GM12865 (cell line): ENCODE measurements around the gene NT5C2.
A peak's percentile ranks its signal among the peaks of the same experiment; 100 is the strongest.

ENCODE experiments used
- DNase-seq: peaks from one replicate; pipeline ENCODE4 v3.0.0; 2010; ENCODE audit warnings: low read depth
- H3K4me3 ChIP-seq: 2 replicates; pipeline ENCODE4 v1.5.1; 2011; ENCODE audit warnings: mild to moderate bottlenecking, low read depth, low read length, control low read depth
- CTCF ChIP-seq: IDR thresholded peaks from 2 replicates; pipeline ENCODE4 v1.5.1; 2011; ENCODE audit warnings: low read length, control low read depth, low read depth, inconsistent platforms; ENCODE audit not compliant: insufficient read depth; ENCODE audit errors: missing control alignments

The NT5C2 gene

GRCh38 chr10:103193107-103193819 lies at the start of gene NT5C2:
NT5C2 (minus strand) TSS chr10:103193272; CDS start chr10:103174958, 18,314 bp downstream.
- no peak for TF ChIP-seq CTCF
- peak; percentile 84 for DNase-seq
- H3K4me3 ChIP-seq: peak within 1 kb of the TSS; percentile 86

- TF ChIP-seq CTCF: no peak
- DNase-seq: no peak
- no peak overlapping the region for H3K4me3 ChIP-seq
These were observed 48.4 kb upstream of the NT5C2 start for GRCh38 chr10:103241262-103242011.

GRCh38 chr10:103238506-103239252 lies 45.6 kb upstream of the NT5C2 start:
- H3K4me3 ChIP-seq: no peak overlapping the region
- no peak for DNase-seq
- no peak for TF ChIP-seq CTCF

- no peak overlapping the region for H3K4me3 ChIP-seq
- TF ChIP-seq CTCF: no peak
- no peak for DNase-seq
These were observed 42.7 kb upstream of the NT5C2 start for GRCh38 chr10:103235775-103236174.

GRCh38 chr10:103232772-103233488 lies 39.9 kb upstream of the NT5C2 start:
- TF ChIP-seq CTCF: no peak
- DNase-seq: no peak
- no peak overlapping the region for H3K4me3 ChIP-seq

GRCh38 chr10:103232131-103232673 lies 39.1 kb upstream of the NT5C2 start:
- no peak for TF ChIP-seq CTCF
- no peak overlapping the region for H3K4me3 ChIP-seq

More at GRCh38 chr10:103232131-103232673, 39.1 kb upstream of the NT5C2 start:
- DNase-seq: no peak
